Effector CD4-positive, alpha-beta T cell (primary cell): ENCODE data around the gene GIT1.
"Not testable (repeated sequence)": the region's sequence is repeated elsewhere in the genome, so short reads cannot be mapped to it uniquely, and the experiment has no call there.

Source experiments
- DNase-seq: peaks from one replicate; pipeline ENCODE4 v3.0.0-alpha.2; 2020

GIT1 gene

DNA sequence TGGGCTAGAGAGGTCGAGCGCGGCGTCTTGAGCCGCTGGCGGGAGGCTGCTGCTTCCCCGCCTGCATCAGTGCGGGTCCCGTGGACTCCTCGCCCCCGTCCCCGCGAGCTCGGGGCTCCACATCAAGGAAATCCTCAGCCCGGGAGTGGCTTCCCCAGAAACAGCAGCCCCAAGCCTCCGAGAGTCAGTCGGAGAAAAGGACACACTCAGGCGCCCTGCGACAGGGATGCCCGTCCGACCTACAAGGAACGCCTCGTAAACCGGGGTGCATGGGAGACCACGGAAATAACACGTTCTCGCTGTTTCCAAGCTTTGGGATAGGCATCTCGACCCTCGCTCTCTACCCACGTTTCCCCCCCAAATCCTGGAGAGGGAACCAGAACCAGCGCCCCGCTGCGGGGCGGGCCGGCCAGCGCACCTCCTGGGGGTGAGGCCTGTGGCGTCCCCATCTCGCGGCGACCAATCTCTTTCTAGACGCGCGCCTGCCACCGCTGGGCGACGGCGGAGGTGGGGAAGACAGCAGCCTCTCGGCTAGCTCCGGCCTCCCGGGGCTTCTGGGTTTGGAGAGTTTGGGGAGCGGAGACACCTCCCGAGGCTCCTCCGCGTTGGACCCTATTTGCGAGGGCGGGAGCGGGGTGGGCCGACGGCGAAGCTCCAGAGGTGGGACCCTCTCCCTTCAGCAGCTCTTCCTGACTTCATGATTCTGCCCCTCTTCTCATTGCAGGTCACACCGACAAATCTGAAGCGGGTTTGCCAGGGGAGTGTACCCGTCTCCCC, 21.7 kb downstream of the GIT1 start:
- peak; percentile 64 for DNase-seq

GRCh38 chr17:29567304-29567553, 22.2 kb downstream of the GIT1 start:
- no peak for DNase-seq

GRCh38 chr17:29566473-29567303, 22.8 kb downstream of the GIT1 start, which contains the start of gene ABHD15:
Gene ABHD15 (minus strand): TSS chr17:29567037. CDS start chr17:29566966, 71 bp downstream.
- peak; percentile 36 for DNase-seq

- DNase-seq: peak; percentile 30
Measured at GRCh38 chr17:29565643-29566472, 23.6 kb downstream of the GIT1 start.

GRCh38 chr17:29563816-29564215, 25.6 kb downstream of the GIT1 start:
- DNase-seq: no peak

DNA sequence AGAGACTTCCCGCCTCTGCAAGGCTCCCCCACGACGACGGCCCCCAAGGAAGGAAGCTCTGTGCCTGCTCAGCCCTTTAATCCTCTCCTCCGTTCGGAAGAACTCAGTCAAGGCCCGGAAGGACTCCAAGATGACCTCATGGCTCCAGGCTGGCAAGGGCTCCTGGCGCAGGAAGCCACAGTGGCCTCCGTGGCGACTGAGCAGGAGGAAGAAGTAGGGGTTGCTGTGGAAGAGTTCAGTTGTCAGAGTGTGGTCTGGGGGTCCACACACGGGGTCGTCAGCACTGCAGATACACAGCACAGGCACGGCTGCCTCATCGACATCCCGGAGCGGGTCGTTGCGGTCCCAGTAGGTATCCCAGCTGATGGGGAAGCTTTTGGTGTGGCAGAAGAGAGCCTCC, 26.8 kb downstream of the GIT1 start:
- DNase-seq: no peak

DNA sequence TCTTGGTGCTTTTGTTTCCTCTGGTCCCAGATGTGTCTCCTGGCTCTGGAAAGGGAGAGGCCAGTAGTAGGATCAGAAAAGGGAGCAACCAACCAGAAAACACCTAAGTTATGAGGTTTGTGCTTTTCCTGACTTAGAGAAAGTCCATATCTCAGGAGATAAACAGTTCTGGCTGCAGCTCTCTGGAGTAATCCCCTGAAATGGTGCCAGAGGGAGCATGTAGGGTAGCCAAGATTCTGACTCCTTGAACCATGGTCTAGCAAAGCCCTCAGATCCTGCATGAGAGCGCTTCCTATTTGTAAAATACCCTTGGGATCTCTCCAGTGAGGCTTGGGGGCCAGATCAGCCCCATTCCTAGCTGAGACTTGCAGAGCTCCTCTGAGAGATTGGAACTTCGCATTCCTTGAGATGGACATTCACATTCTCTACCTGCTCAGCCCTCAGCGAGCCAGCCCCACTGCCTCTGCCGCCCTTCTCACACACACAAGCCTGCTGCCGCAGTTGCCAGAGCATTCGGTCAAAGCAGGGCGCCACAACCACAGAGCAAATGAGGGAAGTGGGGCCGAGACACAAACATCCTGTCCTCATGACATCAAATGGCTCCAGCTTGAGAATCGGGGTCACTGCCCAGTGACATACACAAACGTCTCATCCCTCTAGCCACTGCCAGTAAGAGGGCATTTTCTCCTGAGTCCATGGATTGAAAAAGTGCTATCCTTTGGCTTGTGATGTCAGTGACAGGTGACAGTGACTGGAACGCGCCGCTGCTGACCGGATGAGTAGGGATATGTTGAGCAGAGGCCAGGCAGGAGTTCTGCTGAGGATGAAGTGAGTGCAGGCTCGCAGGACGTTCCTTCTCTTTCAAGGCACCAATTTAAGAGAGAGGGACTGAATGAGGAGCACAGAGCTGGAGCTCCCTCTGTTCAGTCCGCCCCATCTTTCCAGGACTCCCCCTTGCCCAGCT, 27.6 kb downstream of the GIT1 start:
- DNase-seq: no peak

- no peak for DNase-seq
Measured at GRCh38 chr17:29560316-29560715, 29.1 kb downstream of the GIT1 start.

DNA sequence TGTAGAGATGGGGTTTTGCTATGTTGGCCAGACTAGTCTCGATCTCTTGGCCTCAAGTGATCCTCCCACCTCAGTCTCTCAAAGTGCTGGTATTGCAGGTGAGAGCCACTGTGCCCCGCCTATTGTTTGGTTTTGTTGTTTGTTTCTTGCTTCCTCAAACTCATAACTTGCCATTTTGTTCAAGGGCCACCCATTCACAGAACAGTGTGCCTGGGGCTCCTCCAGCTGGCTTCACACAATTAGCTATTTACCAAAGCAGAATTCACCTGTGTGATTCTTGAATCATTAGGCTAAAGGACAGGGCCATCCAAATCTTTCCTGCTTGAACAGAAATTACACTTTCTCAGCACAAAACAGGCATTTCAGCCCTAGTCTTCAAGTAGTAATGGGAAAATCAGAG, 29.8 kb downstream of the GIT1 start:
- no peak for DNase-seq

- DNase-seq: not testable (repeated sequence)
Measured at GRCh38 chr17:29558139-29558538, 31.3 kb downstream of the GIT1 start.

DNA sequence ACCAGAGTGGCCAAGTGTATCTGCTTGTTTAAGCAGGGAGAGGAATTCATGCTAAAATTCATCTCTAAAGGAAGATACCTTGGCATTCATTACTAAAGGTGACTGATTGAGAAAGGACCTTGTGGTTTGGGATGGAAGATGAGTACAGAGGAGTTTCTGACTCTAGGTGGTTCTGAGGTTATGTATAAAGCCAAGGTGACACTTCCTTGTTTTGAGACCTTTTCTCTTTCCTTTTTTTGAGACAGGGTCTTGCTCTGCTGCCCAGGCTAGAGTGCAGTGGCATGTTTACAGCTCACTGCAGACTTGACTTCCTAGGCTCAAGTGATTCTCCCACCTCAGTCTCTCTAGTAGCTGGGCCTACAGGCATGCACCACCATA, 31.7 kb downstream of the GIT1 start:
- no peak for DNase-seq

DNA sequence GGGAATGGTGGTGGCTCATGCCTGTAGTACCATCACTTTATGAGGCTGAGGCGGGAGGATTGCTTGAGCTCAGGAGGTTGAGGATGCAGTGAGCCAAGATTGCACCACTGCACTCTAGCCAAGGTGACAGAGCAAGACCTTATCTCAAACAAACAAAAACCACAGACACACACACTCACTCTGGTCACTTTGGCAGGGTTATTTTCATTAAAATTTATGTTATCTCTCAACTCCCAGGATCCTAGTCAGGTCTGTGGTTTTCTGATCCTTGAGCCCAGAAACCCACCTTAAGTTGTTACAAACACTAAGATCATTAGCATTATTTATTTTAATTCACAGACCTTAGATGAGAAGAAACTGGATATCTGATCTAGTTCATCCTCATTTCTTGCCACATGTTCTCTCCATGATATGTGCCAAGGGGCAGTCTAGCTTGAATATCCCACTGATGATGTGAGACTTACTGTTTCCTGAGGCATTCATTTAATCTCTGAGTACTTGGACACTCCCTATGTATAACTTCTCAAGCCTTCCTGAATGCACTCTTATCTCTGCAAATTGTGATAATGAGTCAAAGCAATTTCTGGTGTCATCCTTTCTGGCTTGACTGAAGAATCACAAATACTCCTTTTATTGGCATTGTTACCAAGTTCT, 32.2 kb downstream of the GIT1 start:
- no peak for DNase-seq

- no peak for DNase-seq
Measured at GRCh38 chr17:29555840-29556239, 33.6 kb downstream of the GIT1 start.

- no peak for DNase-seq
Measured at GRCh38 chr17:29549177-29549923, 40.1 kb downstream of the GIT1 start.

DNA sequence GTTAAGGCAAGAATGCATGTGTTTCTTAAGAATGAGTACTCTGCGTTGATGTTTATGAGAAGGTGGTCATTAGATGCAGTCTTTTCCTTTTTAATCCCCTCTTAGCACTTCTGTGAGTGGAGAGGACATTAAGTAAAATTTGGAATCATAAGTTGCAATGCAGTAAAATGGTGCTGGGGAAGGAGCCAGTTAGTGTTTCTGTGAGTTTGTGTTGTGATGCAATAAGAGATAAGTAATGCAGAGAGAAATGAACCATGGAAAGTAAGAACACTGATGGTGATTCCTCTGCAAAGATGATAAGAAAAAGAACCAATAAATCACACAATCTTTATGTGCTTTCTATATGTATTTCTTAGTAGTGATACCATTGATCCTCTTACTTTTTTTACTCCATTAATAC, 42.6 kb downstream of the GIT1 start:
- DNase-seq: no peak

- no peak for DNase-seq
Measured at GRCh38 chr17:29546085-29546484, 43.4 kb downstream of the GIT1 start.

DNA sequence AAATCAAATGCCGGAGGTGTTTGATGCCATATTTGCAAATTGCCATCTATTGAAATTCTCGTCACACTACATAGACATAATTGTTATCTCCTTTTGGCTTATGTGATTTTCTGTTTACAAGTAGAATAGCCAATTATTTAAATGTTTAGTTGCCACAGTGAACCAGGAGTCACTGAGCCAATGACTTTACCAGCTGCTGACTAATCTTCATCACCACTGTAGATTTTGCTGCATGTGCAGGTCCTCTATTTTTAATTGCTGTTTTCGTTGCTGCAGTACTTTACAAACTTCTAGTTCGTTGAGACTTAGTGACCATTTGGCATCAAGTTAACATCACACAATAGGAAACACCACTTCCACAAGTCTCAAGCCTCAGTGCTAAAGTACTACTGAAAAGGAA, 45.4 kb downstream of the GIT1 start:
- no peak for DNase-seq

- no peak for DNase-seq
Measured at GRCh38 chr17:29533976-29534375, 55.5 kb downstream of the GIT1 start.

GRCh38 chr17:29526322-29526721, 63.1 kb downstream of the GIT1 start:
- no peak for DNase-seq

DNA sequence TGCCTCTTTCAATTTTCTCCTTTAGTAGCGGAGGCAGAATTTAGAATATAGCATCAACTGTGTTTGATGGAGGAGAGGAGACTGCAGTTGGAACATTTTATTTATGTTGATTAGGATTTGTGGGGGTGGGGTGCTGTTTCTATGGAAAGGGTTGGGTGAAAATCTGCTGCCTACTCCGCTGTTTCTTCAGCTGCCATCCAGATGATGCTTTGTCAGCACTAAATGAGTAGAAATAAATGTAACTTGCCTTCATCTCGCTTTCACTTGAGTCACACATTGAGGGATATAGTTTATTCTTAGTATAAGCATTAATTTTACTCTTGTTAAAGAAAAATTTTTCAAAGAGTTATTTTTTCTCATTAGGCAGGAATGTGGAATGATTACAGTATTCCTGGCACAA, 64.8 kb downstream of the GIT1 start:
- DNase-seq: no peak
